DND-41 (cell line): ENCODE data around the gene NRDE2.
A peak's percentile ranks its signal among the peaks of the same experiment; 100 is the strongest.

Experiments
- ATAC-seq: fragments of 200-7000 bp; cut with Tn5 transposase; 3 replicates; pipeline ENCODE4 v1.9.1; 2021; ENCODE audit warnings: low read depth; ENCODE audit not compliant: insufficient read depth
- DNase-seq: peaks from one replicate; pipeline ENCODE4 v3.0.0-alpha.2; 2020
- H2AFZ ChIP-seq: 2 replicates; pipeline ENCODE4 v1.6.0; 2012; ENCODE audit warnings: low read depth, low read length
- H3K27ac ChIP-seq: 2 replicates; pipeline ENCODE4 v1.5.1; 2012; ENCODE audit warnings: low read length, inconsistent platforms
- H3K27me3 ChIP-seq: fragments of 200-600 bp; sonication (generic); 2 replicates; pipeline ENCODE4 v1.6.0; 2012; ENCODE audit warnings: low read length, mild to moderate bottlenecking, inconsistent platforms; ENCODE audit not compliant: insufficient read depth, poor library complexity
- H3K36me3 ChIP-seq: 2 replicates; pipeline ENCODE4 v1.5.1; 2012; ENCODE audit warnings: low read length, inconsistent platforms; ENCODE audit not compliant: insufficient read depth
- H3K4me1 ChIP-seq: 2 replicates; pipeline ENCODE4 v1.5.1; 2012; ENCODE audit warnings: mild to moderate bottlenecking, low read length; ENCODE audit not compliant: insufficient read depth
- H3K4me2 ChIP-seq: 2 replicates; pipeline ENCODE4 v1.6.0; 2012; ENCODE audit warnings: mild to moderate bottlenecking, moderate library complexity, low read length, inconsistent platforms; ENCODE audit not compliant: insufficient read depth
- H3K4me3 ChIP-seq, 2 experiments: fragments of 200-600 bp in 1 of 2; shearing (Covaris generic) in 1 of 2; 2 replicates each; pipeline ENCODE4 v1.5.1; 2012 to 2016; ENCODE audit warnings: inconsistent platforms in 2 of 2, low read length in 2 of 2, mild to moderate bottlenecking in 2 of 2, low read depth in 1 of 2, moderate library complexity in 1 of 2
- H3K79me2 ChIP-seq: 2 replicates; pipeline ENCODE4 v1.6.0; 2012; ENCODE audit warnings: low read length, inconsistent platforms; ENCODE audit not compliant: insufficient read depth
- H3K9ac ChIP-seq: 2 replicates; pipeline ENCODE4 v1.6.0; 2012; ENCODE audit warnings: low read depth, mild to moderate bottlenecking, inconsistent platforms, low read length, moderate library complexity
- H3K9me3 ChIP-seq: 2 replicates; pipeline ENCODE4 v1.5.1; 2012; ENCODE audit warnings: low read length, moderate library complexity, mild to moderate bottlenecking, inconsistent platforms; ENCODE audit not compliant: insufficient read depth, severe bottlenecking
- H4K20me1 ChIP-seq: 2 replicates; pipeline ENCODE4 v1.6.0; 2012; ENCODE audit warnings: low read length; ENCODE audit not compliant: insufficient read depth
- CTCF ChIP-seq: IDR thresholded peaks from 2 replicates; pipeline ENCODE4 v1.5.1; 2012; ENCODE audit warnings: borderline replicate concordance, low read length, moderate library complexity, mild to moderate bottlenecking; ENCODE audit not compliant: poor library complexity, severe bottlenecking; ENCODE audit errors: extremely low read depth
- EZH2 ChIP-seq: IDR thresholded peaks from 3 replicates; pipeline ENCODE4 v1.6.1; 2012; ENCODE audit warnings: borderline replicate concordance, low read depth, mild to moderate bottlenecking, moderate library complexity, low read length, inconsistent platforms; ENCODE audit not compliant: severe bottlenecking

Gene NRDE2

GRCh38 chr14:90330203-90331196 lies 1.2 kb downstream of the NRDE2 start:
- Histone ChIP-seq H3K27ac (peak overlapping the region; percentile 81), H3K4me2 (peak overlapping the region; percentile 87), H3K4me1 (peaks cover 29% of the 10 kb centered on the region), H3K4me3 (peak overlapping the region; percentile 70 to 89), H3K79me2 (peaks cover 56% of the 10 kb centered on the region), H3K9ac (peak overlapping the region; percentile 62), H3K36me3 (no peaks in the 10 kb centered on the region; the same call in 1 of the 2 replicates), H3K9me3 (no peaks in the 10 kb centered on the region), H2AFZ (peak overlapping the region; percentile 88; the same call in 1 of the 2 replicates), H3K27me3 (no peaks in the 10 kb centered on the region), H4K20me1 (peaks cover 4% of the 10 kb centered on the region; the same call in 1 of the 2 replicates)
- TF ChIP-seq CTCF (no peak), EZH2 (no peak)
- DNase-seq = no peak
- ATAC-seq = no peak

DNA sequence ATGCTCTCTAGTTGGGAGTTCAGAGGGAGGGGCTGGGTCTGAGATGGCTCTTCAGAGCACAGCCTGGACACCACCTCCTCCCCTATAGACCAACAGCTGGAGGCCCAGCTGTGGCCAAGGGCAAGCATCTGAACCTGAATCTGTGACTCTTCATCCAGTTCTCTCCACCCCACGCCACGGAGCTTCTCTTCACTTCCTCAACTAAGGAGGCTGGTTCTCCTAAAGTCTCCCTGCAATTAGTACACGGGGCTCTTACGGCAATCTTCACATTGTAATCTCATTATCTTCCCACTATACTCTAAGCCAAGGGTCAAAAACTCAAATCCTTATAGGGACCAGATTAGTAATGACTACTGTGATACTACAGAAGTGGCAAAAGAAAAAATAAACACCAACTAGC lies 9.8 kb downstream of the NRDE2 start:
- TF ChIP-seq CTCF (no peak), EZH2 (no peak)

DNA sequence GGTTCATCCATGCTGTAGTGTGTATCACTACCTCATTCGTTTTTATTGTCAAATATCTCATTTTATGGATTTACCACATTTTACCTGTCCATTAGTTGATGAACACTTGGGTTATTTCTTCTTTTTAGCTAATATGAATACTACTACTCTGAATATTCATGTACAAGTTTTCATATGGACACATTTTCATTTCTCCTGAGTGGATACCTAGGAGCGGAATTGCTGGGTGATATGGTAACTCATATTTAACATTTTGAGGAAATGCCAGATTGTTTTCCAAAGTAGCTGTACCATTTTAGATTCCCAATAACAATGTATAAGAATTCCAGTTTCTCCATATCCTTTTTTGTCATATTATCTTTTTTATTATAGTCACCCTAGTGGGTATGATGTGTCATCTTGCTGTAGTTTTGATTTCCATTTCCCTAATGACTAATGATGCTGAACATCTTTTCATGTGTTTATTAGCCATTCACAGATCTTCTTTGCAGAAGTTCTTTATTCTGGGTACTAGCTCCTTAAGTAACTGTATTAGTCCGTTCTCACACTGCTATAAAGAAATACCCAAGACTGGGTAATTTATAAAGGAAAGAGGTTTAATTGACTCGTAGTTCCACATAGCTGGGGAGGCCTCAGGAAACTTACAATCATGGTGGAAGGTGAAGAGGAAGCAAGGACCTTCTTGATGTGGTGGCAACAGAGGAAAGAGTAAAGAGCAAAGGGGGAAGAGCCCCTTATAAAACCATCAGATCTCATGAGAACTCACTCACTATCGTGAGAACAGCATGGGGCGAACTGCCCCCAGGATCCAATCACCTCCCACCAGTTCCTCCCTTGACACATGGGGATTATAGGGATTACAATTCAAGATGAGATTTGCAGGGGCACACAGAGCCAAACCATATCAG lies 11.9 kb downstream of the NRDE2 start:
- TF ChIP-seq EZH2 (no peak), CTCF (no peak)
- H4K20me1 ChIP-seq = peaks cover 26% of the 10 kb centered on the region; the same call in 1 of the 2 replicates
- H3K9ac ChIP-seq = no peak overlapping the region
- H2AFZ ChIP-seq = no peak overlapping the region
- DNase-seq (no peak), ATAC-seq (peak; percentile 37; the same call in 1 of the 3 replicates)
- no peaks in the 10 kb centered on the region for H3K4me1 ChIP-seq
- no peak overlapping the region for H3K27ac ChIP-seq
- no peak overlapping the region for H3K4me2 ChIP-seq
- no peaks in the 10 kb centered on the region for H3K27me3 ChIP-seq
- H3K9me3 ChIP-seq = no peaks in the 10 kb centered on the region
- peaks cover 29% of the 10 kb centered on the region for H3K36me3 ChIP-seq
- no peak overlapping the region for H3K4me3 ChIP-seq
- H3K79me2 ChIP-seq = peaks cover 54% of the 10 kb centered on the region

More for the DNA sequence above, 9.8 kb downstream of the NRDE2 start:
- peaks cover 72% of the 10 kb centered on the region for H3K79me2 ChIP-seq
- DNase-seq = no peak
- H3K27ac ChIP-seq = no peak overlapping the region
- H3K4me3 ChIP-seq = no peak overlapping the region
- H3K36me3 ChIP-seq = peaks cover 13% of the 10 kb centered on the region; the same call in 1 of the 2 replicates
- no peaks in the 10 kb centered on the region for H3K27me3 ChIP-seq
- no peak overlapping the region for H3K9ac ChIP-seq
- no peaks in the 10 kb centered on the region for H3K4me1 ChIP-seq
- H3K9me3 ChIP-seq = no peaks in the 10 kb centered on the region
- ATAC-seq = no peak
- H2AFZ ChIP-seq = no peak overlapping the region
- H3K4me2 ChIP-seq = no peak overlapping the region
- peaks cover 31% of the 10 kb centered on the region; the same call in 1 of the 2 replicates for H4K20me1 ChIP-seq
